ENCODE data around the gene CCNB1.
"Not testable (repeated sequence)": the region's sequence is repeated elsewhere in the genome, so short reads cannot be mapped to it uniquely, and the experiment has no call there.

The CCNB1 gene

GRCh38 chr5:69187342-69187741 is 20.4 kb downstream of the CCNB1 start:
- no peak for DNase-seq (ENCODE audit: low spot score)

DNA sequence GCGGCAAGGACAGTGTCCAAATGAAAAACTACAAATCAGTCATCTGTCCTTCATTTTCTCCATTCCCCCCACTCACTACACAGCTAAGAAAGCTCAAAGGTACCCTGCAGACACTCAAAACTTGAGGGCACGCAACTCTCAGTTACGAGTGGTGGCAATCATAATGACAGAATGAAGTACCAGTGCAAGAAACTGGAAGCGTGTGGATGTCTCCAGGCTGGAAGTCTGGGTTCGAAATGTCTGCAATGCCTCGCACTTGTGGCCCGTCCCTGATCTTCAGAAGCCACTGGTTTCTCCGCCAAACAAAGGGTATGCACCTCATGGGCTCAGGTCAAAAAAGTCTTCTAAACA is 21.8 kb downstream of the CCNB1 start:
- no peak for DNase-seq (ENCODE audit: low spot score)

GRCh38 chr5:69189162-69190086 is 22.5 kb downstream of the CCNB1 start, which contains the start of gene CENPH:
TSS of gene CENPH (plus strand) at chr5:69189583. CDS start at chr5:69189635, 52 bp downstream.
- DNase-seq (ENCODE audit: low spot score) = peak; percentile 93

- no peak for DNase-seq (ENCODE audit: low spot score)
Observed at GRCh38 chr5:69202497-69202896, 35.5 kb downstream of the CCNB1 start.

- DNase-seq (ENCODE audit: low spot score) = no peak
Observed at GRCh38 chr5:69206528-69207190, 39.7 kb downstream of the CCNB1 start.

- DNase-seq (ENCODE audit: low spot score) = no peak
Observed at GRCh38 chr5:69209602-69210001, 42.7 kb downstream of the CCNB1 start.

- no peak for DNase-seq (ENCODE audit: low spot score)
Observed at GRCh38 chr5:69211200-69211599, 44.2 kb downstream of the CCNB1 start.

- DNase-seq (ENCODE audit: low spot score) = no peak
Observed at GRCh38 chr5:69212022-69212421, 45.1 kb downstream of the CCNB1 start.

- no peak for DNase-seq (ENCODE audit: low spot score)
Observed at GRCh38 chr5:69213513-69214215, 46.7 kb downstream of the CCNB1 start.

DNA sequence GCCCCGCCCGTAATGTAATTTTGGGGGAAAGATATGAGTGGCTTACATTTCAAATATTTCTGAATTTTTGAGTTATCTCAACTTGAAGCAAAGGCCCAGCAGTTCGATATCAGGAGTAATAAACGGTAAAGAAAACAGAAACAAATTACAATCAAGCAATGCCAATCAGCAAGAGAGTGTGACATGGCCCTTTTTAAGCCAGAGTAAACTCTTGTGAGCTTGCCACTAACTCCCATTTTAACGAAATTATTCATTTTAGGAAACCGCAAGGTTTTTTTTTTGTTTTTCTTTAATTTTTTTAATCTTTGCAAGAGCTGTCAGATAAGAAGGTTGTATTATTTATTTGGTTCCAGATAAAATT is 50.2 kb downstream of the CCNB1 start:
- DNase-seq (ENCODE audit: low spot score) = no peak

DNA sequence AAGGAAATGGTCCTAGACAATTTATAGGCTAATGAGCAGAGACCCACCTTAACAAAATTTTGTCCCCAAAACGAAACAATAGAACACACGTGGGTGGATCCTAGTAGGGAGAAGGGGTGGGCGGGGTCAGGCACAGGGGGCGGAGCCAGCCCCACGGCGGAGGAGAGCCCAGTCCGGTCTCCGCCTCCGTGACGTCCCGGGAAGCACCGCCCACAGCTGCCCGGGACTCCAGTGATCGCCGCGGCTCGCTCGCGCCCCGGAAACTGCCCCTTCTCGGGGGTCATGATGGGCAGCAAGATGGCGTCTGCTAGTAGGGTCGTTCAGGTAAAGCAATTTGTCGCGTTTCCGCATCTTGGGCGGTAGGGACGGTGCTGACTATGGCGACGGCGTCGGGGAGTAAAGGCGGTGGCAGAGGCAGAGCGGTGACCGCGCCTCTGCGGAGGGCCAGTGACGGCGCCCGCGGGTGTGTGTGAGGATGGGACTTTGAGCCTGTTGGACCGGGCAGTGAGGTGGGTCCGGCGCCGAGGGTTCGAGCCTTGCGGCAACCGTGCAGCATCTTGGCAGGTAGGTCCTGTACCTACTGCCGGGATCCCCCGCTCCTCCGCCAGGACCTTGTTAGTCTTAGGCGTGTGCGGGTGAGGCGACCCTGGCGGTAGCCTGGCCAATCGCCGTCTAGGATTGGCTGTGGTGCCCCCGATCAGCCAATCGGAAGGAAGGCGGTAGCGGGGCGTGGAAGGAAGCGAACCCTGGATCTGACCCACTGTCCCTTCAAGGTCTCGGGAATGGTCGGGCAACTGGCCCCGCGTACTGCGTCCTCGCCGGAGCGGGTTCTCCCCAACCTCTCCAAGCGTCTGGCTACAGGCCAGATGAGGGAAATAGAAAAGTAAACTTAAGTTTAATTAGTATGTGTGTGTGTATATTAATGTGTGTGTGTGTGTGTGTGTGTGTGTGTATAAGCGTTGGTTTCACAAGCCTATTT is 50.9 kb downstream of the CCNB1 start:
- DNase-seq (ENCODE audit: low spot score) = peak; percentile 96

GRCh38 chr5:69219939-69220338 is 53.0 kb downstream of the CCNB1 start:
- no peak for DNase-seq (ENCODE audit: low spot score)

- not testable (repeated sequence) for DNase-seq (ENCODE audit: low spot score)
Observed at GRCh38 chr5:69220371-69220770, 53.4 kb downstream of the CCNB1 start.

- not testable (repeated sequence) for DNase-seq (ENCODE audit: low spot score)
Observed at GRCh38 chr5:69220833-69221232, 53.9 kb downstream of the CCNB1 start.

DNA sequence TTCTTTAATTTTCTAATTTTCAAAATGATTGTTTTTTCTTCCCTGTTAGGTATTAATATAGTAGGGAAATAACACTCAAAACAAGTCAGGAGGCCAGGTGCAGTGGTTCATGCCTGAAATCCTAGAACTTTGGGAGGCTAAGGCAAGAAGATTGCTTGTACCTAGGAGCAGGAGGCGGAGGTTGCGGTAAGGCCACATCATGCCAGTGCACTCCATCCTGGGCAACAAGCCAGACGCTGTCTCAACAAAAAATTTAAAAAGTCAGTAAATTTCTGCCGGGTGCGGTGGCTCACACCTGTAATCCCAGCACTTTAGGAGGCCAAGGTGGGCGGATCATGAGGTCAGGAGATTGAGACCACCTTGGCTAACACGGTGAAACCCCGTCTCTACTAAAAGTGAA is 57.6 kb downstream of the CCNB1 start:
- no peak for DNase-seq (ENCODE audit: low spot score)

- DNase-seq (ENCODE audit: low spot score) = no peak
Observed at GRCh38 chr5:69225860-69226259, 58.9 kb downstream of the CCNB1 start.
